UCSD-AML1 (cell line): ENCODE measurements around the gene FKBP5.
A peak's percentile ranks its signal among the peaks of the same experiment; 100 is the strongest.
"Not testable (repeated sequence)": the region's sequence is repeated elsewhere in the genome, so short reads cannot be mapped to it uniquely, and the experiment has no call there.

Experiments used
- DNase-seq: peaks from one replicate; lab custom pipeline; 2025; ENCODE audit not compliant: unreplicated experiment; lab: John Stamatoyannopoulos, UW

Gene FKBP5

GRCh38 chr6:35589904-35590303 lies 98.8 kb downstream of the FKBP5 start:
- no peak for DNase-seq

- DNase-seq = no peak
These were observed 99.4 kb downstream of the FKBP5 start for GRCh38 chr6:35589201-35589739.

DNA sequence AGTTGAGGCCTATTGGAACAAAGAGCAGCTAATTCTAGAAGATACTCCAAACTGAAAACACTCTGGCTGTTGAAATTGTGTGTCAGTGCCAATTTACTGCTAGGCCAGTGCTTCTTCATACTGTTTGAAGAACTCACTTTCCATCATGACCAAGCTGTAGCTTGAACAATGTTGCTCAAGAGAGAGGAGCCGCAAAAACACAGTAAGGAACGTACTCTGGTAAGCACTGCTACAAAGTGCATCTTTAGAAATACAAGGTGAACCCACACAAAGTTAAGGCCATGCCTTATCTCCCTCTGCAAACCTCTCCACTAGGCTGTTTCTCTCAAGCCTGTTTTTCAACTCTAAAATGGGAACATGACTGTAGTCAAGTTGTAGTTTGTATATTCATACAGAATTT lies 101.5 kb downstream of the FKBP5 start:
- DNase-seq = no peak

GRCh38 chr6:35586542-35586941 lies 102.2 kb downstream of the FKBP5 start:
- DNase-seq = no peak

GRCh38 chr6:35585658-35586057 lies 103.1 kb downstream of the FKBP5 start:
- no peak for DNase-seq

GRCh38 chr6:35583893-35584688 lies 104.6 kb downstream of the FKBP5 start:
- DNase-seq = peak; percentile 27

- DNase-seq = no peak
These were observed 106.4 kb downstream of the FKBP5 start for GRCh38 chr6:35582315-35582714.

DNA sequence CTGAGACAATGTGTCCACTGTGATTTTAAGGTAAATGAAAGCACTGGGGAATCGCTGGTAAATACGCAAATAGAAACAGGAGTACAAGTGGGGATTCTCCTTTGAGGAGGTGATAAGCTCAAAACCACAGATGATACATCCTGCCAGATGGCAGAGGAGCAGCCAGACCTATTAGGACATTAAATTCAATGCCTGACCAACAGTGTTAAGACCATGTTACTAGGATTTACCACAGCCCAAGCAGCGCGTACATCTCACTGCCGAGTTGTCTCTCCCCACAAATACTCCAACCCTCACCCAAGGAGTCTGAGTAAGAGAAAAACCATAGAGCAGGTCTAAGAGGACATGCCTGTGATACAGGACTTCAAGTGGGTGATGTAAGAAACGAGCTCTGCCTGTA lies 107.1 kb downstream of the FKBP5 start:
- no peak for DNase-seq

GRCh38 chr6:35580836-35581235 lies 107.9 kb downstream of the FKBP5 start:
- DNase-seq = no peak

- DNase-seq = no peak
These were observed 112.0 kb downstream of the FKBP5 start for GRCh38 chr6:35576682-35577081.

GRCh38 chr6:35573495-35574110 lies 115.1 kb downstream of the FKBP5 start:
- DNase-seq = no peak

DNA sequence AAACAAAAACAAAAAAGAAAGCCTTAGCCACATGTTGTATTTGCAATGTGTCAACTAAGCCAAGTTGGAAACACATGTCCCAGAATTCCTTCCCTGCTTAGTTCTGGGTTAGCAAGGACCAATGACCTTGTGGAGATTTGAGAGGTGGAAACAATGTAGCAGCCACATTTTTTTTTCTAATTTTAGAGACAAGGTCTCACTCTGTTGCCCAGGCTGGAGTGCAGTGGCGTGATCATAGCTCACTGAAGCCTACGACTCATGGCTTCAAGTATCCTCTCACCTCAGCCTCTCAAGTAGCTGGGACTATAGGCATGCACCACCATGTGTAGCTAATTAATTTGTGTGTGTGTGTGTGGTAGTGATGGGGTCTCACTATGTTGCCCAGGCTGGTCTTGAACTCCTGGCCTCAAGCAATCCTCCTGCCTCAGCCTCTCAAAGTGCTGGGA lies 117.8 kb downstream of the FKBP5 start:
- DNase-seq = not testable (repeated sequence)

GRCh38 chr6:35569011-35569461 lies 119.7 kb downstream of the FKBP5 start:
- DNase-seq = peak; percentile 35

DNA sequence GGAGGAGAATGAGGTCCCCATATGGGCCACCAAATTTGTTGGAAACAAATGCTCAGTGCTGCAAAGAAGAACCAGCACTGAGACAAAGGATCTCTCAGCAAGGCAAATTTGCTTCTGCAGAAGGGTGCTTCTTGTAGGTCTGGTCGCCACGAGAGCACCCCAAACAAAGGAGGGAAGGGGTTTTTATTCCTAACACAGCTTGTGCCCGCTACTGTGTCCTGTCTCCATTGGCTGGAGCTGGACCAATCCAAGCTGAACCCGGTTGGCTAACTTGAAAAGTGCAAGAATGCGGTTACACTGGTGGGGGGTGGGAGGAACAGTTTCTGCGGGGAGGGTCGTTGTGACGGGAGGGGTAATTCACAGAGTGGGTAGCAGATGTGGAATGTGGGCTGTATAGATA lies 121.9 kb downstream of the FKBP5 start:
- DNase-seq = no peak

DNA sequence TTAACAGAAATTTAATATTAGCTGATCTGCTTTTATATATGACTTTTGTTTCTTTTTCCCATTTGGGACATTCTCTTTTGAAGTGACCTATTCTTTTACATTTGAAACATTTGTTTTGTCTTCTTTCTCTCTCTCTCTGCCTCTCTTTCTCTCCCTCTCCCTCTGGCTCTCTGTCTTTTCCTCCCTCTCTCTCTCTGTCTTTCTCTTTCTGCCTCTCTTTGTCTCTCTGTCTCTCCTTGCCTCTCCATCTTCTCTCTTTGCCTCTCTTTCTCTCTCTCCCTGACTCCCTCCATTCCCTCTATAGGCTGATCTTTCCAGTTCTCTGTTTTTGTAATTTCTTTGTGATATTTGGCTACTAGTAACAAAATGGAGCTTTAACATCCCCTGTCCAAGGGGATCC lies 124.0 kb downstream of the FKBP5 start:
- no peak for DNase-seq

DNA sequence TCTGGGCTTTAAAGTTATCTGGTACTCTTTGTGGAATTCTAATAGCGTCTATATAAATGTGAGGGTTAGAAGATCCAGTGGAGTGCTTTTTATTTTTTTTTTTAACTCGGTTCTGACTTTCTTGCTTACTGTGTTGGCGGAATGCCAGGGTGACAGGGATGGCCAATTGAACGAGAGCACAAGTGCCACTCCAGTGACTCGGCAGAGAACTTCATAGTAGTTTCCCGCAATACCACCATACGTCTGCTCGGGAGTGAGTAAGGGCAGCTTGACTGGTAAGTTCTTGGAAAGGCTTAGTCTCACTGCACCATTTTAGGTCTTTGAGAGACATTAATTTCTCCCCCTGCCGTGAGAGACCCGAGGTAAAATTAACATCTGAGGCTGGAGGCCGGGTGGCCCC lies 126.7 kb downstream of the FKBP5 start:
- no peak for DNase-seq

GRCh38 chr6:35561113-35561512 lies 127.6 kb downstream of the FKBP5 start:
- DNase-seq = no peak

GRCh38 chr6:35558571-35558970 lies 130.1 kb downstream of the FKBP5 start:
- no peak for DNase-seq

DNA sequence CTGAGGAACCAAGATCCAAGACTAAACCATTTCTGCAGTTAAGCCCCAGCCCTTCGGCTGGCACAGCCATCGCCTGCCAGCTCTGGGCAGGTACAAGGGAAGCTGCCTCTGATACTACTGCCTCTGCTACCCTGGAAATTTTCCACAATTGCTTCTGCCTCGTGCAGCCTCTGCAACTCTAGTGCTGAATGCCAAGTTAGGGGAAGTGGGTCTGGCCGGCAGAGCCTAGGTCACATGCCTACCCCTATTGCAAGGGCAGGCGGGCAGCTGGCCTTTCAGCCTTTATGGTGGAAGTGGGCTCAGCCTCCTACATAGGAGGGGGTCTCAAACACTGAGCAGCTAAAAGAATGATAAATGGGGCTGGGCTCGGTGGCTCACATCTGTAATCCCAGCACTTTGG lies 131.5 kb downstream of the FKBP5 start:
- DNase-seq = no peak

GRCh38 chr6:35554811-35555210 lies 133.9 kb downstream of the FKBP5 start:
- DNase-seq = no peak

GRCh38 chr6:35553315-35553714 lies 135.4 kb downstream of the FKBP5 start:
- no peak for DNase-seq

- DNase-seq = peak; percentile 64
These were observed 136.3 kb downstream of the FKBP5 start for GRCh38 chr6:35552285-35552917.
